ENCODE measurements around the gene NCOA3.

NCOA3 gene

GRCh38 chr20:47656318-47656717 is 154.6 kb downstream of the NCOA3 start:
- no peak for FAIRE-seq

DNA sequence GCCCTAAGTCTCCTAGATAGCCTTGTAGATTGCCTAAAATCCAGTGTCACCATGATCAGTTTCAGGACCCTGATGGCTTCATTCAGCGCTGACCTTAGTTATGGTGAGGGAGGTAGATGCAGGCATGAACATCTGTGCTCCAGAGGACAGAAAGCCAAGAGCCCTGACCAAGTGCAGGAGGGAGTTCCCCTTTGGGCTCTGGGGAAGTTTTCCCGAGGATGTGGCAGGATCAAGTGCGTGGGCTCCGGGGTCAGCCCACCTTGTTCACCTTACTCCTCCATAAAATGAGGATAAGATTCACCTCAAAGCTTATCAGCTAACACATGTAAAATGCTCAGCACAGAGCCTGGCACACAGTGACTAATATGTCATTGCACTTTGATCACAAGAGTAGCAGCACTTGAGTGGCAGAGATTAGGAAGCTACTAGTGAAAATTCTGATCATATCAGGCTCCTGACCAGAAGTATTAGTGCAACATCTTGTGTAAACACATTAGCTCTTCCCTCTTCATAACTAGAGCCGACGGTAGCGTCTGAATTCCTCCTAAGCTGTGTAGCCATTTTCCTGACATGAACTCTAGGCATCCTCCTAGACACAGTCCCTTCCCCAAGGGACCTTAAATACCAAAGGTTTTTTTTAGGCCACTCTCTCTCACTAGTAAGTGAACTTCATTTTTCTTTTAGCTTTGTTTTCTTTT is 158.4 kb downstream of the NCOA3 start:
- FAIRE-seq (no peak), DNase-seq (ENCODE audit: insufficient read length, low spot score) (no peak)
- TF ChIP-seq, protein P1, sequence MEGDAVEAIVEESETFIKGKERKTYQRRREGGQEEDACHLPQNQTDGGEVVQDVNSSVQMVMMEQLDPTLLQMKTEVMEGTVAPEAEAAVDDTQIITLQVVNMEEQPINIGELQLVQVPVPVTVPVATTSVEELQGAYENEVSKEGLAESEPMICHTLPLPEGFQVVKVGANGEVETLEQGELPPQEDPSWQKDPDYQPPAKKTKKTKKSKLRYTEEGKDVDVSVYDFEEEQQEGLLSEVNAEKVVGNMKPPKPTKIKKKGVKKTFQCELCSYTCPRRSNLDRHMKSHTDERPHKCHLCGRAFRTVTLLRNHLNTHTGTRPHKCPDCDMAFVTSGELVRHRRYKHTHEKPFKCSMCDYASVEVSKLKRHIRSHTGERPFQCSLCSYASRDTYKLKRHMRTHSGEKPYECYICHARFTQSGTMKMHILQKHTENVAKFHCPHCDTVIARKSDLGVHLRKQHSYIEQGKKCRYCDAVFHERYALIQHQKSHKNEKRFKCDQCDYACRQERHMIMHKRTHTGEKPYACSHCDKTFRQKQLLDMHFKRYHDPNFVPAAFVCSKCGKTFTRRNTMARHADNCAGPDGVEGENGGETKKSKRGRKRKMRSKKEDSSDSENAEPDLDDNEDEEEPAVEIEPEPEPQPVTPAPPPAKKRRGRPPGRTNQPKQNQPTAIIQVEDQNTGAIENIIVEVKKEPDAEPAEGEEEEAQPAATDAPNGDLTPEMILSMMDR (IDR thresholded peaks at IDR 0.05; ENCODE audit: insufficient read depth, missing control alignments): no peak

More at GRCh38 chr20:47656318-47656717, 154.6 kb downstream of the NCOA3 start:
- TF ChIP-seq, protein P1 (IDR thresholded peaks at IDR 0.05; ENCODE audit: insufficient read depth, missing control alignments): no peak
- no peak for DNase-seq (ENCODE audit: insufficient read length, low spot score)

- DNase-seq (ENCODE audit: insufficient read length, low spot score) (no peak), FAIRE-seq (no peak)
- TF ChIP-seq, protein P1 (IDR thresholded peaks at IDR 0.05; ENCODE audit: insufficient read depth, missing control alignments): no peak
These were observed 158.9 kb downstream of the NCOA3 start for GRCh38 chr20:47660602-47660905.

GRCh38 chr20:47660983-47661700 is 159.5 kb downstream of the NCOA3 start:
- FAIRE-seq (no peak), DNase-seq (ENCODE audit: insufficient read length, low spot score) (no peak)
- TF ChIP-seq, protein P1 (IDR thresholded peaks at IDR 0.05; ENCODE audit: insufficient read depth, missing control alignments): no peak

GRCh38 chr20:47661714-47662113 is 160.0 kb downstream of the NCOA3 start:
- DNase-seq (ENCODE audit: insufficient read length, low spot score) (no peak), FAIRE-seq (no peak)
- TF ChIP-seq, protein P1 (IDR thresholded peaks at IDR 0.05; ENCODE audit: insufficient read depth, missing control alignments): no peak

- DNase-seq (ENCODE audit: insufficient read length, low spot score): no peak
- FAIRE-seq: no peak
- TF ChIP-seq, protein P1 (IDR thresholded peaks at IDR 0.05; ENCODE audit: insufficient read depth, missing control alignments): no peak
These were observed 161.0 kb downstream of the NCOA3 start for GRCh38 chr20:47662483-47663353.
